Osteoblast (primary cell): Measurements from ENCODE around the gene EMX1. TPM values are rescaled to one million over a fixed set of nuclear protein-coding genes. Genes with fewer than 3 reads are reported as not detected.

Experiments used
- DNase-seq: peaks from one replicate; pipeline ENCODE4 v3.0.0; 2011; ENCODE audit warnings: low spot score, mixed read lengths; ENCODE audit not compliant: insufficient read length; ENCODE audit errors: missing footprints
- H2AFZ ChIP-seq: 2 replicates; pipeline ENCODE4 v1.6.0; 2011; ENCODE audit warnings: mild to moderate bottlenecking, low read length
- H3K27ac ChIP-seq: 2 replicates; pipeline ENCODE4 v1.5.1; 2011; ENCODE audit warnings: mild to moderate bottlenecking, low read depth, low read length, moderate library complexity
- H3K27me3 ChIP-seq: 2 replicates; pipeline ENCODE4 v1.6.0; 2012; ENCODE audit warnings: mild to moderate bottlenecking, control low read depth, inconsistent platforms, low read length, moderate library complexity; ENCODE audit not compliant: insufficient read depth
- H3K36me3 ChIP-seq: 2 replicates; pipeline ENCODE4 v1.5.1; 2011; ENCODE audit warnings: mild to moderate bottlenecking, low read length, control low read depth, moderate library complexity; ENCODE audit not compliant: insufficient read depth
- H3K4me1 ChIP-seq: 2 replicates; pipeline ENCODE4 v1.5.1; 2011; ENCODE audit warnings: mild to moderate bottlenecking, low read length, control low read depth, moderate library complexity; ENCODE audit not compliant: insufficient read depth
- H3K4me2 ChIP-seq: 2 replicates; pipeline ENCODE4 v1.6.0; 2011; ENCODE audit warnings: mild to moderate bottlenecking, low read length; ENCODE audit not compliant: insufficient read depth
- H3K4me3 ChIP-seq: fragments of 200-600 bp; sonication (generic); 3 replicates; pipeline ENCODE4 v1.5.1; 2012; ENCODE audit warnings: mild to moderate bottlenecking, low read length, inconsistent platforms; ENCODE audit not compliant: insufficient read depth
- H3K79me2 ChIP-seq: 2 replicates; pipeline ENCODE4 v1.6.0; 2012; ENCODE audit warnings: mild to moderate bottlenecking, low read length, control low read depth, inconsistent platforms; ENCODE audit not compliant: insufficient read depth
- H3K9me3 ChIP-seq: 2 replicates; pipeline ENCODE4 v1.5.1; 2011; ENCODE audit warnings: low read depth, low read length, control low read depth
- H4K20me1 ChIP-seq: 2 replicates; pipeline ENCODE4 v1.6.0; 2012; ENCODE audit warnings: mild to moderate bottlenecking, low read length, control low read depth; ENCODE audit not compliant: insufficient read depth
- CTCF ChIP-seq: IDR thresholded peaks from 2 replicates; pipeline ENCODE4 v1.5.1; 2011; ENCODE audit warnings: mild to moderate bottlenecking, low read depth, low read length, moderate library complexity; ENCODE audit errors: extremely low read depth
- total RNA-seq: library from RNA; depleted of rRNA; stranded (reverse); fragments of >200 nt; gene quantifications from 2 replicates; pipeline ENCODE4 v1.2.3, GENCODE V29; 2012

The EMX1 gene
- total RNA-seq, 1 donor: not detected

- TF ChIP-seq CTCF: no peak
These were observed 66.9 kb downstream of the EMX1 start for GRCh38 chr2:72984172-72984671.

More at GRCh38 chr2:72984172-72984671, 66.9 kb downstream of the EMX1 start:
- Histone ChIP-seq H3K4me2 (no peak overlapping the region), H3K27me3 (no peaks in the 10 kb centered on the region), H3K4me3 (no peak overlapping the region), H3K4me1 (no peaks in the 10 kb centered on the region), H4K20me1 (no peaks in the 10 kb centered on the region), H3K27ac (no peak overlapping the region), H3K36me3 (peaks cover 6% of the 10 kb centered on the region), H3K9me3 (no peaks in the 10 kb centered on the region), H3K79me2 (no peaks in the 10 kb centered on the region), H2AFZ (no peak overlapping the region)
- DNase-seq: no peak

Other genes with a start within 250 kb of the EMX1 start
- 24.5 and 24.6 TPM in 2 replicates for gene EXOC6B, start 91.5 kb upstream of the EMX1 start, total RNA-seq
- gene SPR, start 30.1 kb upstream of the EMX1 start, total RNA-seq: 17.0 and 19.2 TPM in 2 replicates
- 13.8 and 17.0 TPM in 2 replicates for gene SFXN5, start 154.2 kb downstream of the EMX1 start, total RNA-seq
- gene RAB11FIP5, start 195.4 kb downstream of the EMX1 start, total RNA-seq: 53.9 and 59.0 TPM in 2 replicates